Stimulated activated CD8-positive, alpha-beta memory T cell treated with anti-CD3 and anti-CD28 coated beads, Interleukin-15, amount 100 ng/mL, for 24 hours (primary cell): ENCODE results near the gene STOML2.
A peak's percentile ranks its signal among the peaks of the same experiment; 100 is the strongest.

Experiments used
- DNase-seq: peaks from one replicate; pipeline ENCODE4 v3.0.0-alpha.2; 2020; ENCODE audit warnings: low read depth

STOML2 gene

GRCh38 chr9:35072461-35073278 is 30.3 kb downstream of the STOML2 start, which contains the start of gene VCP:
Gene VCP, minus strand, starts transcription at chr9:35072625. Its CDS starts 272 bp downstream, at chr9:35072353.
- peak; percentile 82 for DNase-seq

- peak; percentile 53 for DNase-seq
Measured at GRCh38 chr9:35071814-35072460, 31.0 kb downstream of the STOML2 start.

- DNase-seq: no peak
Measured at GRCh38 chr9:35070823-35071813, 31.8 kb downstream of the STOML2 start.

GRCh38 chr9:35069020-35069419 is 33.9 kb downstream of the STOML2 start:
- no peak for DNase-seq

GRCh38 chr9:35067056-35067455 is 35.9 kb downstream of the STOML2 start:
- no peak for DNase-seq

GRCh38 chr9:35060548-35061207 is 42.3 kb downstream of the STOML2 start:
- no peak for DNase-seq

- no peak for DNase-seq
Measured at GRCh38 chr9:35059438-35059837, 43.5 kb downstream of the STOML2 start.

GRCh38 chr9:35057271-35057620 is 45.7 kb downstream of the STOML2 start:
- no peak for DNase-seq

- no peak for DNase-seq
Measured at GRCh38 chr9:35056571-35057270, 46.2 kb downstream of the STOML2 start.

GRCh38 chr9:35054871-35055644 is 47.9 kb downstream of the STOML2 start:
- DNase-seq: no peak

- DNase-seq: no peak
Measured at GRCh38 chr9:35054185-35054835, 48.6 kb downstream of the STOML2 start.

- DNase-seq: no peak
Measured at GRCh38 chr9:35051069-35051967, 51.6 kb downstream of the STOML2 start.
